Right kidney (tissue), 1 donor: Measurements from ENCODE around the gene MVB12B.

Experiments
- DNase-seq: peaks from one replicate; pipeline ENCODE4 v3.0.0-alpha.2; 2016

Gene MVB12B

DNA sequence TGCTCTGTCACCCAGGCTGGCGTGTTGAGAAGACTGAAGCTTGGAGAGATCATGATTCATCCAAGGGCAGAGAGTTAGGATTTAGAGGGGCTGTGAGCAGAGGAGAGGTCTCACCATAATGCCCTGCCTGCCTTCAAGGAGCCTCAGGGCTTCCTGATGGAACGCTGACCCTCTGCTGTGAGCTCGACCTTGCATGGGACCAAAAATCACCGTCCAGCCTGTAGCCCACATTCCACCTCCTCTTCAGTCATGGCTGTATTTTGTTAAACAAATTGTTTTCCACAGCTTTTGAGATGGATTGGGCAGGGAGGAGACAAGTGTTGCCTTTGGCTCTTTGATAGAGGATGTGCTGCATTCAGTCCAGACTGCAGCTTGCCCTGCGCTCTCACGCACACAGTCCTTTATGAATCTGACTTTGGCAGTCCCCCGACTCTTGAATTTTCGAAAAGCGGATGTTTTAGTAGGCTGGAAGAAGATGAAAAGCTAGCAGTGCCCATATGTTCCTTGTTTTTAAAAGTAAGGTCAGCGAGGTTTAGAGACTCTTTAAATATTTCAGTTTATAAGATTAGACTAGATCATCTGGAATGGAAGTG, 79.5 kb downstream of the MVB12B start:
- no peak for DNase-seq

- DNase-seq, result no peak
These were observed 80.7 kb downstream of the MVB12B start for GRCh38 chr9:126407114-126407870.

GRCh38 chr9:126408004-126408403, 81.4 kb downstream of the MVB12B start:
- no peak for DNase-seq

DNA sequence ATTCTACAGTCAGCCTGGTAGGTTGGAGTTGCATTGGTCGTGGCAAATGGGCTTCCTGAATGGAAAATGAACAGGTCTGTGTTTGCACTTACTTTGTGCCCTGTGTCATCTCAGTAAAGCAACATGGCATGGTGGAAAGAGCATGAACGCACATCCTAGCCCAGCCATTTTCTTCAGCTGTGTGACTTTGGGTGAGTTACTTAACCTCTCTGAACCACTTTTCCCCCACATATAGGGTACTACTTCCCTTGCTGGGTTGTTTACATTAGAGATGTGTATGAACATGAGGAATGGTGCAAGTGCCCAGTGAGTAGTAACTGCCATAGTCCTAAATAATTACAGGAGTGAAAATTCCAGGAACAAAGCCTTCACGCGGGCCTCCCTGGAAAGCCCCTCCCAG, 83.6 kb downstream of the MVB12B start:
- no peak for DNase-seq

GRCh38 chr9:126411225-126411947, 84.8 kb downstream of the MVB12B start:
- no peak for DNase-seq

DNA sequence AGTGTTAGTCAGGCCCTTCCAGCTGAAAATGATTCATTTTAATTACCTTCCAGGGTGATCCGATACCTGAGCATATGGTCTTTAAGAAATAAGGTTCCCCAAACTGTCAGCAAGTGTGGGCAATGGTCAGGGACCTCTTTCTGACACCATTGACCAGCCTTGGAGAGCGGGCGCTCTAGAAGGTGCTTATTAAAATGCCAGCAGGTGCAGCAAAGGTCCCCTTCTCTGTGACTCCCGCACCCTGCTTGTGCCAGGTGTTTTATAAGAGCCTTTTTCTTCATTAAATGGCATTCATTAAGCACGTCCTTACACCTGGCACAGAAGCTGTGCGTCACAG, 85.3 kb downstream of the MVB12B start:
- DNase-seq, result no peak

- DNase-seq, result no peak
These were observed 86.3 kb downstream of the MVB12B start for GRCh38 chr9:126412905-126413304.

DNA sequence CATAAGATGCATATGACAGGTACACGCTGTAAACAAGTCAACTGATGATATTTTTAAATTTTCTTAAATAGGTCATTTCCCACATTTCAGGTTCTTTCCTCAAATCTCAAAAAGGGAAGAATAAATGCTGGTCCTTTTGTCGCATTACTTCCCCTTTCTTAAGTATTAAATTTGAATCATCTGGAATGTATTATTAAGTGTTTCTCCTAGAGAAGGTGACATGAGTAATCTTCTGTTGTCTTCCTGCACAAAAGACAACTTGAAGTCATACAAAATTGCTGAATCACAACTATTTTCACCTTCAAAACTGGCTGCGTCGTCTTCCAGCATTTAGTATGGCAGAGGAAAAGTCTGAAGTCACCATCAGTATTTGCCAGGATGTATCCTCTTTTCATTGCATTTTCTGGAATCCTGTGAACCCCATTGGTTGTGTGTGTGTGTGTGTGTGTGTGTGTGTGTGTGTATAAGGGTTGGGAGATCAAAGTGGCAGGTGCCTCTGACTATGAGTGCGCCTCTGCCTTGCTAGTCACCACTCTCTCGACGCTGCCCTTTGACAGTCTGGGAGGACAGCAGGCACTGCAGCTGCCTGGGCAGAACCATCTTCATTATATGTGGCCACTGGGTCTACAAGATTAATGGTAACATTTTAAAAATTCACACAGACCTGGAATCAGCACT, 86.9 kb downstream of the MVB12B start:
- DNase-seq, result no peak

DNA sequence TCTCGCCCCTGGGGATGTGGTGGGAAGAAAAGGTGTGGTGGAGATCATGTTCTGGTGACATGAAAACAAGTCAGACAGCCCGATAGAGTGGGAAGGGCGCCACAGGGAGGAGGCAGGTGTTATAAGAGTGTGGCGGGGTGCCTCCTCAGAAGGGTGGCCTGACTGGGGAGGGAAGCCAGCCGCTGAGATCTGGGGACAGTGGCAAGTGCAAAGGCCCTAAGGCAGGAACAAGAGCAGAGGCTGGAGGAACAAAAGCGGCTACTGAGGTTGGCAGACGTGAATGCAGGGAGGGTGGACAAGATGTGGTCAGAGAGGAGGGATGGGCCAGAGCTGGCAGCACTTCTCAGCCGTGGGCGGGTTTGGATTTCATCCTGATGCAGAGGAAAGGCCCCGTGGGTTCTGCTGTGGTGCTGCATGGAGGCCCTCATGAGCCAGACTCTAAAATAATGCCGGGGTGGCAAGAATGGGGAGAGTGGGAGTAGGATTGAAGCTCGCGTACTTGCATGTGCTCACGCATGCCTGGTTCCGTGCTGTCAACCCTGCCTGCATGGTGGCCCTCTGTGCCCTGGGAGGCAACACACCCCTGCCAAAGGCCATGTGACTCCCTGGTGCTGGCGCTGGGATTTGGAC, 89.2 kb downstream of the MVB12B start:
- DNase-seq, result no peak

DNA sequence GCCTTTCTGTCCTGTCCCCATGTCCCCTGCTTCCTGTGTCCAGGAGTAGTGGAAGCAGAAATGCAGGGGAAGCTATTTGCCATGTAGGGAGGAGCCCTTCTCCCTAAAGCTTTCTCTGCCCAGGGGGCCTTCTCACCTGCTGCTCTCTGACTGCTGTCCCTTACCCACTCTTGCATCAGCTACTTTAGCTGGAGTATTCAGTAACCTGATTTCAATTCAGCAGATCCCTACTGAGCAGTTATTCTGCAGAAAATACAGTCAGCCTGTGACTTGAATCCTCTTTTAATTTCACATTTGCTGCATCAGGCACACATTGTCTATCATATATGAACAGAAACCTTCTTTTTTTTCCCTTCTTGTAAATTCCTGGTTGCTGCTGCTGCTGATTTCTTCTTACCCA, 90.4 kb downstream of the MVB12B start:
- no peak for DNase-seq

DNA sequence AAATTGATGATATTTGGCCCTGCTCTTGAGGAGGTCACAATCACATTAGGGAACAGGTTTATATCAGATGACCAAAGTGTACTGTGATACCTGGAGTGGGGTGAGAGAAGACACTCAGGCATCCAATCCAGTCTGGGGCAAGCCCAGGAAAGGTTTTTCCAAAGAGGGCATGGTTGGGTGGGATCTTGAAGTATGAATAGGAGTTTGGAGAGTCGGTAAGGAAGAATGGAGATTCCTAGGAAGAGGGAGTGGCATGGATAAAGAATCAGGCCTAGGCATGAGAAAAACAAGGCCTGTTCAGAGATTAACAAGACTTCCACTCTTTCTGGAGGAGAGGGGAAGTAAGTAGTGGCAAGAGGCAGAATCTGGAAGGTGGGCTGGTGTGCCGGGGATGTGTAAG, 91.1 kb downstream of the MVB12B start:
- no peak for DNase-seq

- no peak for DNase-seq
These were observed 92.0 kb downstream of the MVB12B start for GRCh38 chr9:126418608-126419007.

DNA sequence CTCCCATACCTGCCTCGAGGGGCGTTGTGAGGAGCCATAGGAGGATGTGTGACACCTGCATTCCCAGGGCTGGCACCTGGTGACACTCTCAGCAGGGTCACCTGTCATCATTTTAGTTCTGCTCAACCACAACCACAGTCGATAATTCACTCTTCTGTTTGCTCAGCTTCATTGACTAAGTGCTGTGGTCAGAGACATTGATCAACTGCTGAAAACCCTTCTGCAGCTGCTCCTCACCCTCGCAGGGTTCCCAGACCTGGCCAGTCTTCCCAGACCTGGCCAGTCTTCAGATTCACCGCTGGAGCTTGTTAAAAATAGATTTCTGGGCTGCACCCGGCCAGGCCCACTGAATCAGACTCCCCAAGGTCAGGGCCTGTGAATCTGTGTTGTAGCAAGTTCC, 92.8 kb downstream of the MVB12B start:
- DNase-seq, result no peak

- no peak for DNase-seq
These were observed 93.5 kb downstream of the MVB12B start for GRCh38 chr9:126420135-126420534.

GRCh38 chr9:126420643-126421564, 94.3 kb downstream of the MVB12B start:
- DNase-seq, result no peak

DNA sequence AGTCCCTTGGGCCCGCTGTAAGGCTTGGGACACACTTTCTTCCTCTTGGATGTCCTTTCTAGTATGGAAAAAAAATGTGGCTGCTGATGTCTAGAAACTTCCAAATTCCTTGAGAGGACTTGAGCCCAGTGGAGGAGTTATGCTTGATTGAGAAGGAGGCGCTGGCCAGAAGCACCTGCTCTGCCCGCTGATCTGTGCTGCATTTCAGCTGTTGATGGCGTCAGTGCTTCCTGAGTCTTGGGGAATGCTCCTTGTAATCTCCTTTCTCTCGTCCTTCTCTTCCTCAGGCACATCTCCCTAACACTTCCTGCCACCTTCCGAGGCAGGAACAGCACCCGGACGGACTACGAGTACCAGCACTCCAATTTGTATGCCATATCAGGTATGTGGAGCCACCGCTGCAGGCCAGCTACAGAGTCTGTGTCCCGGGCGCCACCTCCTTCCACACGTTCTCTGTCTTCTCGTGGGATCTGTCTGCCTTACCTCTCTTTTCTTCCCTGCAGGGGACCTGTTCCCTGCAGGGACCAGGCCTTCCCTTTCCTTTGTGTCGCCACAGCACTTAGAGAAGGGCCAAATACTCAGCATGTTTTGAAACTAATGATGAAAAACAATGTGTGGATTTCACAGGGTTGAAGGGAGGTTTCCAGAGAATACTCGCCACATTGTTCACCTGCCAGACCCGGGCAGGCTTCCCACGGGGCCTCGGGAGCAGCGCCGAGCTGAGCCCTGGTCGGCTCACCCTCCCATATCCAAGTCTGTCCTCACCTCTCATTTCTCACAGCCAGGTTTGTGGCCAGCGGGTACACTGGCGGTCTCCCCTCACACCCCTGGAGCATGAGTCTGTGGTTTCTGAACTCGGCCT, 95.2 kb downstream of the MVB12B start:
- DNase-seq, result no peak

DNA sequence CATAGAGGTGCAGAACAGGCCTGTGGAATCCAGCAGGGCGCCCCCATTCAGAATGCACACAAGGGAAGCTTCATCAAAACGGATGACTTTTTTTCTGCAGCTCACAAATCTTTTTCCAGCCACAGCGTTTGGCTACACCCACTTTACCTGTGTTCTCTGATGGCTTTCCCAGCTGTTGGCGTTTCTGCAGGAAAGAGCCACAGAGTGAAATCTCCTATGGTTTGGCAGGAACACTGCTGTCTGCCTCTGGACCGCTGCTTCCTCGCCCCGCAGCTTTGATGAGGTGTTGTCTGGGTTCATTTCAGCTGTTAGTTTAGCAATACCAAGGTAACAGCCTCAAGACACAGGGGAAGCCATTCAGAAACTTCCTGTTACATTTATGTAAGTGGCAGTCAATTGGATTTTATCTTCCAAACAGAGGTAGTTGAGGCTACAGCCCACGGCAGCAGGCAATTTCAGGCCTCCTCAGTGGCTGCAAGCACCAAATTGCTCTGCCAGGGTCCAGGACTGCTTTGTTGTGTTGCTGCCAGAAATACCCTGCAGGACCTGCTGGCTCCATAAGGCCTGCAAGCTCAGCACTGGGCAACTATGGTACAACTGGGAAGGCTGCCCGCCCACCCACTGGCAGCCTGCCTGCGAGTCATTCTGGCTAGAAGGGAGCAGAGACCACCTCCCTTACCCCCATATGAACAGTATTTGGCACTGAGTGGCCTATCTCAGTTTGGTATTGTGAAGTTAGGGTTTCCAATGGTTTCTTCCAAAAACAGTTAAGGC, 96.7 kb downstream of the MVB12B start:
- DNase-seq, result no peak

DNA sequence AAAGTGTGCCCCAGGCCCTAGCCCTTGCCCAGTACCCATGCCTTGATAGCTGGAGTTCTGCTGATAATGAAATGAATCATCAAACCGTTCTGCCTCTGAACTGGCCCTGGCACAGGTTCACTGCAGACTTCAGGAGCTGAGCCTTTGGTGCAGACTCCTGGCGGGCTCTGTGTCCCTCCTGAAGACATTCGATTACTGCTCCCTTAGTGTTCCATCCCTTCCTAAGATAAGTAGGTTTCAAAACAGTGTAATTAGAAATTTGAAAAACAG, 97.2 kb downstream of the MVB12B start:
- DNase-seq, result no peak

GRCh38 chr9:126424511-126424910, 97.9 kb downstream of the MVB12B start:
- DNase-seq, result no peak

- no peak for DNase-seq
These were observed 102.0 kb downstream of the MVB12B start for GRCh38 chr9:126428534-126429175.
